NCI-H2029 treated with DMSO at 0.1 percent for 48 hours (cell line): ENCODE results near the gene ARHGEF28.

Experiments used
- DNase-seq: peaks from one replicate; lab custom pipeline; 2025; lab: John Stamatoyannopoulos, UW

The ARHGEF28 gene

GRCh38 chr5:73821003-73821402, 195.0 kb downstream of the ARHGEF28 start:
- DNase-seq: no peak

GRCh38 chr5:73822278-73822988, 196.4 kb downstream of the ARHGEF28 start:
- DNase-seq: no peak

GRCh38 chr5:73822989-73823339, 197.0 kb downstream of the ARHGEF28 start:
- DNase-seq: peak; percentile 12

DNA sequence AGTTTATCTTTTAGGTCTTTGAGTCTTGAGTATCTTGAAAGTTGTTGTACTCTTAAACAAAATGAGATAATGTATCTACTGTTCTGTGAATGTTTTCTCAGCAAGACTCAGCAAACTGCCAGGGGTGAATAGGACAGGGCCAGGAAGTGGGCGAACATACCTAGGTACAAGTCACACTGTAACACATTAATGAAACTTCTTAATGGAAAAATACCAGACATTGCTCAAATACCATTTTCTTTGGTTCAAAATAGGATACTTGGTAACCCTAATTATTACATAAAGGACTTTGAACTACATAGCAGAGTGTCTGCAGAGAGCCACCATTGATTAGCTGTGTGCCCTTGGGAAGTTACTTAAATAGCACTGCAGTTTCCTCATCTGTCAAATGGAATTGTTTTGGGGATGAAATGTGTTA, 197.5 kb downstream of the ARHGEF28 start:
- DNase-seq: no peak

GRCh38 chr5:73825199-73825598, 199.2 kb downstream of the ARHGEF28 start:
- no peak for DNase-seq

DNA sequence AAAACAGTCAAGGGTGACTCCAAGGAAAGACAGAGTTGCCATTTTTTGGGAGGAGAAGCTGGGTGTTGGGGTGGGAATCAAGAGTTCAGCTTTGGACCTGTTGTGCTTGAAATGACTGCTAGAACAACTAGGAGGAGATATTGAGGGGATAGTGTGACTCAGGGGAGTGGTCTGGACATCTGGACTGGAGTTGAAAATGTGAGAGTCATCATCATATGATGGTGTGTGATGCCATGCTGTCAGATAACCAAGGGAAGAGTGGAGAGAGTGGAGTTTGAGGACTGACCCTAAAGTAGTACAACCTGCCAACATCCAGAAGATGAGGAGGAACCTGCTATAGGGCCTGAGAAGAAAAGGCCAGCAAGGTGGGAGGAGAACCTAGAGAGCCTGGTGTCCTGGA, 199.7 kb downstream of the ARHGEF28 start:
- no peak for DNase-seq

DNA sequence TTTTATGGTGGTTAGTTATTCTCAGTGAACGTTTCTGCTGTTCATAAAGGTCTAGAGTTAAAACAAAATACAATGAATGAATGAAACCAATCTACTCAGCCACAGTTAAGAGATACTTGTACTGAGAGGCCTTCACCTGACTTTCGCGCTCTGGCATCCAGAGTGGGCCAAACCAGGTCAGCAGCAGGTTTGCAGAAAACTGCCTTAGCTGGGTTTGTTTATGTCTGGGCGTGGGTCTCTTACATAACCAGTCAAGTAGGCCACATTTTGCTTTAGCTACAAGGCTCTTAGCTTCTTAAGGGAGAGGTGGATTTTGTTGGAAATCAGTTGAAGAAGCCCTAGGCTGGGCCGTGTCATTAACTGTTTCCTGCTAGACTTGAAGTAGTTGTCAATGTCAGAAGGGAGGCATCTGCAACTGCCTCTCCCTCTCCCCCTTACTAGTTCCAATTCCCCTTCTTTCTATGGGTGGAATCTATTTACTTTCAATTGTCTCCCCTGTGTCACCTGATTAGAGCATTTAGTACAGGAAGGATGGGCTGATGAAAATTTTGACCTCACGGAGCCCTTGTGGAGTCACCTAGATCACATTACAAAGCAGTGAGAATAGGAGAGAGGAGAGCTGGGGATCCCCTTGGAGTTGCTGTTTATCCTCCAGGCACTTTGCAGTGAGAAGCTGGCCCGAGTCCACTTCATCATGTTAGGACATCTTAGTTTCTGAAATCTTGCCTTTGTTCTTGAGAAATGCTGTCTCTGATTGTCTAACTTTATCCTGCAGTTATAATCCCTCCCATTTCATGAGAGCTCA, 200.5 kb downstream of the ARHGEF28 start:
- peak; percentile 44 for DNase-seq

DNA sequence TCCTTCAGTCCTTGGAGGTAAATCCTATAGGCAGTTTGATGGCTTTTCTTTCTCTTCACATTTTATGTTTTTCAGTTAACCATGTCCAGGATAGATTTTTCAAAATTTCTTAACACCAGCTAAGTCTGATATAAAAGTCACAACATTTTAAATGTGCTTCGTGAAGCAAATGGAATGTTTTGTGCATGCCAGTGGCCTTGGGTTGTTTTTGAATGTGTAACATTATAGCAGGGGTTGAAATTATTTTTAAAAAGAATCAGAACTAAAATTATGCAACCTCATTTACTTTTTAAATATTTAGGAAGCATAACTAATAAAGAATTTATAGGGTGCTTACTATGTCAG, 201.1 kb downstream of the ARHGEF28 start:
- DNase-seq: no peak

GRCh38 chr5:73828465-73828864, 202.5 kb downstream of the ARHGEF28 start:
- no peak for DNase-seq

DNA sequence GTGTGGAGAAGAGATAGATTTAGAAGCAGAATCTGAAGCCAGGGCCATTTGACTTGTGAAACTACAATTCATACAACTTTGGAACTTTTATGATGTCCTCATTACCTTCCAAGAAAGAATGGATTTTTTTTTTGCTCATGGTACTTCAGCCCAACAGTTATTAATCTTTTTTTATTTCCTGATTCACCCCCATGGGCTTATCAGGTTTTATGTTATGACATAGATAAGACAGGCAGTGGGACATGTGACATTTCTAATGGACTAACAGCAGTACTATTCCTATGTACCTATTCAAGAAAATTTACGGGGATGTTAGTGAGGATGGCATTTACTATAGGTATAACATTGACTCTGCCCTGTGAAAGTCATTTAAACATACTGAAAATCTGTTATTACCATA, 204.7 kb downstream of the ARHGEF28 start:
- DNase-seq: no peak

- DNase-seq: no peak
Measured at GRCh38 chr5:73831066-73831465, 205.1 kb downstream of the ARHGEF28 start.

DNA sequence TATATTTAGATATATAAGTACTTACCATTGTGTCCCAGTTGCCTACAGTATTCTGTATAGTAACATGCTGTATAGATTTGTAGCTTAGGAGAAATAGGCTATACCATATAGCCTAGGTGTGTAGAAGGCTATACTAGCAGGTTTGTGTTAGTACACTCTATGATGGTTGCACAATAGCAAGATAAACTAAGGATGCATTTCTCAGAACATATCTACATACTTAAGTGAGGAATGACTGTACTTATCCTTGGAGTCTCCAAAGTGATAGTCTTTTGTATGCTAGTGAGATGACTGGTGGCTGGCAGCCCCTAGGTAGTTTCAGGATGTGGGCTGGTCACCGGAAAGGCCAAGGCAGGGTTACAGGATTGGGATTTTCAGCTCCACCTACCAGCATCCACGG, 208.7 kb downstream of the ARHGEF28 start:
- DNase-seq: no peak

GRCh38 chr5:73835726-73836125, 209.7 kb downstream of the ARHGEF28 start:
- DNase-seq: no peak

- no peak for DNase-seq
Measured at GRCh38 chr5:73836607-73837006, 210.6 kb downstream of the ARHGEF28 start.

GRCh38 chr5:73838901-73839300, 212.9 kb downstream of the ARHGEF28 start:
- DNase-seq: no peak

- DNase-seq: no peak
Measured at GRCh38 chr5:73841641-73842040, 215.6 kb downstream of the ARHGEF28 start.

DNA sequence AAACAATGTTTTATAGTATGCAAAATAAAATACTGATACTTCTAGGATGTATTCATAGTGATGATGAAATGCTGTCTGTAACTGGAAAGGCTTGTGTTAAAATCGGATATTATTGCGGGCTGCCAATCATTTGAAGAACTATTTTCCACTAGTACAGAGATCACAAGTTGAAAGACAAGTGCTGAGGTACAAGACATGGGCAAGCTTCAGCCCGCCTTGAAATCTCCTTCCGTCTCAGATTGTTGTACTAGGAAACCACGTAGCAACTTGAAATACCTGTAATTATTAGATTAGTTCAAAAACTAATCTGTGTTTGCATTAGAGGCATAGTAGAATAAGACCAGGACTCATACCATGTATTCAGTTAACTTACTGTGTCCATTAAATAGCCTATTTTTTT, 218.2 kb downstream of the ARHGEF28 start:
- DNase-seq: no peak

- DNase-seq: no peak
Measured at GRCh38 chr5:73851471-73852181, 225.6 kb downstream of the ARHGEF28 start.

DNA sequence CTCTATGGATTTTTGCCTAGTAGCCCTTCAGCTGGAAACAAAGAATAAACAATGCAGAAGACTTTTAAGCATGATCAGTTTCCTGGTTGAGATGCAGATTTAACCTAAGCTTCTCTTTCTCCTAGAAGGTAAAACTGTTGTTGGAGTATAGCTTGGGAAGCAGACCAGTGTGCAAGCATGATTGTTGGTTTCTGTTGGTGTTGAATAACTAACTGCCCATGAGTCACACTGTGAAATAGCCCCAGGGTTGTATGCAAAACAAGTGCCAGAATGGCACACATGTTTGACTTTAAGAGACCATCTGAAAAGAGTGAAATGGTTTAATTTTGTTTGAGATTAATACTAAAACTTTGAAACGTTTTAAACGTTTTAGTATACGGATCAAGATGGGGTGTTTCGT, 227.1 kb downstream of the ARHGEF28 start:
- no peak for DNase-seq

DNA sequence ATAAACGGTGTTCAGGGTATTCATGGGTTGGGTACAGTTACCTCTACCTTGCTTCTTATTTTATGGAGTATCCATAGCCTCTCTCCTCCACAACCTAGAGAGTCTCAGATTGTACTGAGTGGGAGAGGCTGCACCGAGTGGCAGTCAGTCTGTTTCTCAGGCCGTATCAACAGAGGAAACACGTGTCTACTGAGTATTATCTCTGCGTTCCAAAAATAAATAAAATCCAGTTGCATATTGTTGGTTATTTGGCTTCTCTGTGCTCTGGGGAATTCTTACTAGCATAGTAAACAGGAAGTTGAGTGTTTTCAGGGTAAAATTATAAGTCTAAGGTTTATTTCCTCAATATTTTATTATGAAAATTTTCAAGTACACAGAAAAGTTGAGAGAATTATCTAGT, 231.0 kb downstream of the ARHGEF28 start:
- DNase-seq: no peak

DNA sequence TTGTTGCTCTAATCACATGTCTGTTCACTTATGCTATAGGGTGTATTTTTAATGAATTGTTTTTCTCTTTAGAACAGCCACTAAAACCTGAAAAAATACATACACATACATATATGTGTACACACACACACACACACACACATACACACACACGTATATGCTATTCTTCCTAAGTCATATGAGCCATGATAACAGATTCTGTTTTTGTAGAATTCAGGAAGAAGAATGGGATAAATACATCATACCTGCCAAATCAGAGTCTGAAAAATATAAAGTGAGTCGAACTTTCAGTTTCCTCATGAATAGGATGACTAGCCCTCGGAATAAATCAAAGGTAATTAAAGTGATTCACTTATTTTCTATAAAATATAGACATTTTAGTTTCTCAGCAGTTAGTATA, 231.4 kb downstream of the ARHGEF28 start:
- no peak for DNase-seq

- no peak for DNase-seq
Measured at GRCh38 chr5:73858054-73858453, 232.1 kb downstream of the ARHGEF28 start.

GRCh38 chr5:73858776-73859175, 232.8 kb downstream of the ARHGEF28 start:
- no peak for DNase-seq
